ENCODE measurements around the gene MOCS3.
"Not testable (repeated sequence)": the region's sequence is repeated elsewhere in the genome, so short reads cannot be mapped to it uniquely, and the experiment has no call there.

The MOCS3 gene

DNA sequence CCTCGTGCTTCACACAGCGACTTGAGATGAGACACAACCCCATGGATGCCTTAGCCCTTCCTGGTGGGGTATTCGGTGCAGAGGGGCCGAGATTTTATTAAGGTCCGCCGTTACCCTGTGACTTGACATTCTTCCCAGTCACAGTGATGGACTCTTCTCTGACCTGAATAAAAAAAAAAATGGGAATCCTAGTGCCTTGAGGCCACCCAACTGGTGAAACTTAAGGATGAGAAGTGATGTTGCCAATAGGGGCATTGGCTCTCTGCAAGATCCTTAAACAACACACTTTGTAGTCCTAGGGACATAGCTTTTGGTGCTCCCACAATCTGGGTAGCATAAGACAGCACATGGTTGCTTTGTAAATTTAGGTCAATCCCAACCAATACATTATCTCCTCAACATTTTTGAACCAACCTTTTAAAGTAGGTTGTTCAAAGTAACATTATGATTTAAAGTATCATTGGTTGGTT, 26.6 kb upstream of the MOCS3 start:
- no peak for DNase-seq (ENCODE audit: low spot score)

DNA sequence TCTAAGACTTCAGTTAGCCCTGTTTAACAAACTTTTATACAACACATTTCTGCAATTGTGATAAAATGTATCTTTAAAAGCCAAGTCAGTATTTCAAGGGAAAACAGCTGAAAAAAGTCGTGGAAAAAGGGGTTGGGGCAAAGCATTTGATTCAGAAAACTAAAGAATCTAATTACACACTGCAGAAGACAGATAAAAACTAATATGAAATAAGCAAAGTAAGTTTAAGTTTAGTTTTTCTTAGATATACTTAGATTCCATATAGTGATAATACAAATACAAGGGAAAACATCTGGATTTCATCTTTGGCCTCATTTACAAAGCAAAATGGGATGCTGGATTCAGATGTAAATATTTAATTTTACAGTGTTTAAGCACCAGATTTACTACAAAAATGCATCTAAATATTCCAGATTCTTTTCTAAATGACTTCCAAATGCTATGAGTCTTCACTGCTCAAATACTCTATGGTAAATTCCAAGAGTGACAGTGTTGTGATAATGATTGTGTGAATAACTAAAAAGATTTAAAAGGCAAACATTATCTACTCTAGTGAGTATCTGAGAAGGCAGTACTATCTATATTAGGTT, 25.8 kb upstream of the MOCS3 start:
- DNase-seq (ENCODE audit: low spot score): no peak

DNA sequence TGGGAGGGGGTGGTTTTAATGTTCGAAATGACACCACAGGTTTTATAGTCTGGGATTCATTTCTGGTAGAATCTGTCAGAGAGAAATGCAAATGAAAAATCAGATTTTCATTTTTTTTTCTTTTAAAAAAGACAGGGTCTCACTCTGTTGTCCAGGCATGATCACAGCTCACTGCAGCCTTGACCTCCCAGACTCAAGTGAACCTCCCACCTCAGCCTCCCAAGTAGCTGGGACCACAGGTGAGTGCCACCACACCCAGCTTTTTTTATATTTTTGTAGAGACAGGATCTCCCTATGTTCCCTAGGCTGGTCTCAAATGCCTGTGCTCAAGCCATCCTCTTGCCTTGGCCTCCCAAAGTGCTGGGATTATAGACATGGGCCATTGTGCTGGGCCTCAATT, 25.0 kb upstream of the MOCS3 start:
- DNase-seq (ENCODE audit: low spot score): no peak

- no peak for DNase-seq (ENCODE audit: low spot score)
Observed at GRCh38 chr20:50943069-50943468, 15.5 kb upstream of the MOCS3 start.

DNA sequence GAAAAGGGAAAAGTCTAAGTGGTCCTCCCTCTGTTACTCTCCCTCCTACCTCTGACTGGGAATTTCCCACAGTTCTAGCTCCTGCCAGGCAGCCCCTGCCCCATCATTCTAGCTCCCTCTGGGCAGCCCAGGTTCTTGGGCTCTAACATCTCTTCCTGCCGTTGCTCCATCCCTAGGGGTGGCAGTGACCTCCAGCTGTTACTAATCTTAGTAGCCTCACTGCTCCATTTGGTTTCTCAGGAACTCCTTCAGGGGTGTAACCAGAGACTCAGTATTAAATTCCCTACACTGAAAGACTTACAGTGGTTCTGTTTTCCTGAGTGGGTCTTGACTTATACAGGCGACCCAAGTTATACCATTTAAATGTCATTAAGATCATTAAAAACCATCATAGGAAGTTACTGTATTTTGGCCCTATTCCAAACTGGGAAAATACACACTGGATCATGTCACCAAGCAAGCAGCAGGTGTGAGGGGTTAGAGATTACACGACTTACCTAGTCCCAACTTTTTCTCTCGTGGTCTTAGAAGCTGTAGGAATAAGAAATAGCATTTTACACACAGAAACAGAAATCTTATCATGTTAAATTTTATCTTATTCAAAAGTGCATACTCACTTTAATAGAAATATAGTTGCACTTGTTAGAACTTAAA, 10.4 kb upstream of the MOCS3 start:
- no peak for DNase-seq (ENCODE audit: low spot score)

- DNase-seq (ENCODE audit: low spot score): no peak
Observed at GRCh38 chr20:50953196-50953595, 5.4 kb upstream of the MOCS3 start.

GRCh38 chr20:50953821-50954220, 4.8 kb upstream of the MOCS3 start:
- DNase-seq (ENCODE audit: low spot score): no peak

- DNase-seq (ENCODE audit: low spot score): no peak
Observed at GRCh38 chr20:50957276-50957675, 1.3 kb upstream of the MOCS3 start.

GRCh38 chr20:50957798-50958614, 612 bp upstream of the MOCS3 start, which contains the start of gene DPM1:
TSS of gene DPM1 (minus strand) at chr20:50958532. CDS start at chr20:50958523, 9 bp downstream.
- peak; percentile 15 for DNase-seq (ENCODE audit: low spot score)

GRCh38 chr20:50959543-50960126, 1.0 kb downstream of the MOCS3 start:
- DNase-seq (ENCODE audit: low spot score): no peak

GRCh38 chr20:50967586-50967985, 9.0 kb downstream of the MOCS3 start:
- no peak for DNase-seq (ENCODE audit: low spot score)

DNA sequence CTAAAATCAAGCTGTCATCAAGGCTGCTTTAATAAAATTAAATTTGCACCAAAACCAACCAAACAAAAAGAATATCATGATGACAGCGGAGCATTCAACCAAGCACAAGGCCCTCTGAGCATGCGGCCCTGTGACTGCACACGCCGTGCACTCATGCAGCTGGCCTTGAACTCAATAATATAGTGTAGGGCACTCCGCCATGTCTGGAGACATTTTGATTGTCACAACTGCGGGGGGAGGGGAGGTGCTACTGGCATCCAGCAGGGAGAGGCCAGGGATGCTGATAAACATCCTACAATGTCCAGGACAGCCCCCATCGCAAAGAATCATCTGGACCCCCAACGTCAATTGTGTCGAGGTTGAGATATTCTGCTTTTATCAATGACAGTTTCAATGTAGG, 9.7 kb downstream of the MOCS3 start:
- no peak for DNase-seq (ENCODE audit: low spot score)

GRCh38 chr20:50969435-50969834, 10.8 kb downstream of the MOCS3 start:
- no peak for DNase-seq (ENCODE audit: low spot score)

GRCh38 chr20:50969912-50970311, 11.3 kb downstream of the MOCS3 start:
- no peak for DNase-seq (ENCODE audit: low spot score)

DNA sequence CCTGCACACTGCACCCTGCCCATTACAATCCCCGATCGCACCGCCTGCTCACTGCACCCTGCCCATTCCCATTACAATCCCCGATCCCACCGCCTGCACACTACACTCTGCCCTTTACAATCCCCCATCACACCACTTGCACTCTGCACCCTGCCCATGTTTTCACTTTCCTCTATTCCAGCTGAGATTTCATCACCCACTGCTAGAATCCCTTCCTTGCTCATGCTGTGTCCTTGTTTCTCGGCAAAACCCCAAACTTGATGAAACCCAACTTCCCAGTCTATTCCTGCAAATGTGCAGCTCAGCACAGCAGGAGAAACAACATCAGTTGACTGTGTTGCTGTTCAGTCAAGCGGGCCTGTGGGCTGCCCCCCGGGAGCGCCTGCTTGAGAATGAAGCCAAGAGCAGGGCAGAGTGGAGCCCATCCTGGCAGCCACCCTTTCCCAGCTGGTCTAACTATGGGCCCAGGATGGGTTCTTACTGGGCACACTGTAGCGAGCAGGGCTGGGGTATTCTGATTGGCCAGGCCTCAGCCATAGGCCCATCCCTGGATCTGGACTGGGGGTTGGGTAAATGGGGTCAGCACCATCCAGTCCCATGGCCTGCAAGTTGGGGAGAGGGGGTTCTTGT, 17.2 kb downstream of the MOCS3 start:
- DNase-seq (ENCODE audit: low spot score): no peak

- DNase-seq (ENCODE audit: low spot score): no peak
Observed at GRCh38 chr20:50977066-50978021, 18.7 kb downstream of the MOCS3 start.

GRCh38 chr20:50978533-50978932, 19.9 kb downstream of the MOCS3 start:
- not testable (repeated sequence) for DNase-seq (ENCODE audit: low spot score)

DNA sequence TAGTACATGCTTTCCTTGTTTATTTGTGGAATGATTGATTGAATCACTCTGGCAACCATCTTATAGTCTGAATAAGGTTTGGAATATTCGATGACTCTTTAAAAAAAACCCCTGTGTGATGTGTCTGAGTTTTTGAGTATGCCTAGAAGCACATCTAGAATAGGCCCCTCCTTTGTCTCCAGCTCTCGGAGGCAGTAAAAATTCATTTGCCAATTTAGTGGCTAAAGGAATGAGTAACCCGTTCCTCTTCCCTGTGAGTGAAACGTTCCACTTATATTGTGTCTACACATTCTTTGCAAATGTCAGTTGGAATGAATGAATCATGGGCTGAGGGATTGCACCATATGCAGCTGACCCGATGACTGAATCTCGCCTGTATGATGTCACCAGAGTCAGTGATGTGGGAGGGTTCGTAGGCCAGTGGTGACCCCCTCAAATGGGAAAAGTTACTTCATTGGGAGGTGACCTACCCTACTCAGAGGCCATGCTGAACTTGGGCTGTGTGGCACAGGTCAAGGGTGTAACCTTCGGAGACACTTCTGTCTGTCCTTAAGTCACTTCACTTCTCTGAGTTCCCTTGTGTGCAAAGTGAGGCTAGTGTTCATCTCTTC, 21.6 kb downstream of the MOCS3 start:
- DNase-seq (ENCODE audit: low spot score): no peak

DNA sequence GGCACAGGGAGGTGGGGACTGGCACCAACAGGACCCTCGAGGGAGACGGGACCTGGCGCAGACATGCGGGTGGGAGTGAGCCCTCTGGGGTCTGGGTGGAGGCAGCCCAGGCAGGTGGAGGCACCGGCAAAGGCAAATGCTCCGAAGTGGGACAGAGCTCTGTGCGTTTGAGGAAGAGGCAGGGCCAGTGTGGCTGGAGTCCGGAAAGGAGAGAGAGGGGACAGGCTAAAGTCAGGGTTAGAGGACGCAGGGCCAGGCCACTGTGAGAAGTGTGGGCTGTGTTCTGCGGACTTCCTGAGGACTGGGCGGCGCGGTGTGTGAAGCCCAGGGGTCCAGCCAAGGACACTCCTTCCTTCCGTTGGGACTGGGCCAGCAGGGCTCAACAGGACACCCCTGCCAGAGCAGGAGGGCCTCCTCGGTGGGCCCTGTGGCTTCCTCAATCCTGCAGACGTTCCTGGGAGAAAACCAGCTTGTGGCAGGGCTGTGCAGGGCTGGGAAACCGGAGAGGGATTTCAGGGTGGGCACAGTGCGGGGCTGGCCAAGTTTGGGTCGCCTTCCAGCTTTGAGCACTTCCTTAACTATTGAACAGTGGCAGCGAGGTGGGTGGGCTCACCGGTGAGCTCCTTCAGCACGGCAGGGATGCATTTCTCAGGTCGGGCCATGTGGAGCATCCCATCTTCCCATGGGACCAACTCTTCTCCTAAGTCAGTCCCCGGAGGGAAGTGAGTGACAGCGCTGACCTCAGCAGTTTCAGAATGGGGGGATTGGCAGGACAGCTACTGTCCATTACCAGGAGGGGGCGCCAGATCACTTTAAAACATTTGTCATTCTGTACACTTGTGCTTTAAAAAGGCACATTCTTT, 22.5 kb downstream of the MOCS3 start:
- peak; percentile 55 for DNase-seq (ENCODE audit: low spot score)

GRCh38 chr20:50981714-50982048, 23.1 kb downstream of the MOCS3 start:
- DNase-seq (ENCODE audit: low spot score): no peak

All from pons (tissue), 1 donor.